Breast epithelium (tissue), 3 donors: ENCODE data around the gene SOX30.

ENCODE experiments used
- POLR2A ChIP-seq: fragments of 450-650 bp; IDR thresholded peaks from one replicate; pipeline ENCODE4 v1.6.1; 2016; ENCODE audit warnings: antibody characterized with exemption, mild to moderate bottlenecking, moderate library complexity
- POLR2AphosphoS5 ChIP-seq, 3 donors: sonication (generic); formaldehyde crosslinking; IDR thresholded peaks; one replicate each; pipeline ENCODE4 v1.6.1; 2017; ENCODE audit warnings: antibody characterized with exemption in 3 of 3
- TF ChIP-seq, protein P1 (sequence below), 3 donors: fragments of 450-650 bp; IDR thresholded peaks; one replicate each; pipeline ENCODE4 v1.5.1; 2016 to 2017; ENCODE audit warnings: antibody characterized with exemption in 3 of 3, mild to moderate bottlenecking in 3 of 3, moderate library complexity in 3 of 3

DNA sequence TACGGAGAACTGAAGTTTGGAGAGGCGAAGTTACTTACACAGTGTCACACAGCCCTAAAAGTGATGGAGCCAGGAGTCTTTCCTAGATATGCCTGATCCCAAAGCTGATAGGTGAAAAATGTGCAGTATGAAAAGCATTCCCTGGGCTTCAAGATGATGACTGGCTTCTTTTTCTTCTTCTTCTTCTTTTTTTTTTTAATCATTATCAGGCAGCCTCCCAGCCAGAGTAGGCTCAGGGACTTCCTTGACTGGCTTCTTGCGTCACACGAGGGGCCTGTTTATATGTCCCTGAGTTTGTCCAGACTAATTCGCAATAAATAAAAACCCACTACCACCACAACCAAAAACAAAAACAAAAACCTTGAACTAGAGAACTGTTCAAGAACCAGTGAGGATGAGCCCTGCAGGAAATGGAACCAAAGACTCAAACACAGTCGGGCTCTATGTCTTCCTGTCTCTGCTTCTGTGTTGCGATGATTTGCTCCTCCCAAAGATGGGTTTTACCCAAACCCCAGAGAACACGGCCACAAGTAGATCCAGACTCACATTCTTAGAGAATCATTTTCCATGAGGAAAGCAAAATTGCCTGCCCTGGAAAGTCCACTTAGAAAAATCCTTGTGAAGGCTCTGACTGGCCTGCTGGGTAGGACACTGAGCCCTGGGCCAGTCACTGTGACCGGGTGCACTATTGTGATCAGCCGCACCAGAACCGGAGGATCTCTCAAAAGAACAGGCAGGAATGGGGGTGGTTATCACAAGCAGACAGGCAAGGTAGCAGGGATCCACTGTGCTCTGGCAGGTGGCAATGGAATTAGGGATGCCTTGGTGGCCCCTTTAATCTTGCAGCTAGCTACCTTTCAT is 38.6 kb downstream of the SOX30 start:
- TF ChIP-seq, protein P1, sequence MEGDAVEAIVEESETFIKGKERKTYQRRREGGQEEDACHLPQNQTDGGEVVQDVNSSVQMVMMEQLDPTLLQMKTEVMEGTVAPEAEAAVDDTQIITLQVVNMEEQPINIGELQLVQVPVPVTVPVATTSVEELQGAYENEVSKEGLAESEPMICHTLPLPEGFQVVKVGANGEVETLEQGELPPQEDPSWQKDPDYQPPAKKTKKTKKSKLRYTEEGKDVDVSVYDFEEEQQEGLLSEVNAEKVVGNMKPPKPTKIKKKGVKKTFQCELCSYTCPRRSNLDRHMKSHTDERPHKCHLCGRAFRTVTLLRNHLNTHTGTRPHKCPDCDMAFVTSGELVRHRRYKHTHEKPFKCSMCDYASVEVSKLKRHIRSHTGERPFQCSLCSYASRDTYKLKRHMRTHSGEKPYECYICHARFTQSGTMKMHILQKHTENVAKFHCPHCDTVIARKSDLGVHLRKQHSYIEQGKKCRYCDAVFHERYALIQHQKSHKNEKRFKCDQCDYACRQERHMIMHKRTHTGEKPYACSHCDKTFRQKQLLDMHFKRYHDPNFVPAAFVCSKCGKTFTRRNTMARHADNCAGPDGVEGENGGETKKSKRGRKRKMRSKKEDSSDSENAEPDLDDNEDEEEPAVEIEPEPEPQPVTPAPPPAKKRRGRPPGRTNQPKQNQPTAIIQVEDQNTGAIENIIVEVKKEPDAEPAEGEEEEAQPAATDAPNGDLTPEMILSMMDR (IDR thresholded peaks at IDR 0.05) = no peak
- TF ChIP-seq POLR2AphosphoS5 (IDR thresholded peaks at IDR 0.05) = no peak
- no peak for TF ChIP-seq POLR2A
